Measurements from ENCODE around the gene TMEM259.

Gene TMEM259

DNA sequence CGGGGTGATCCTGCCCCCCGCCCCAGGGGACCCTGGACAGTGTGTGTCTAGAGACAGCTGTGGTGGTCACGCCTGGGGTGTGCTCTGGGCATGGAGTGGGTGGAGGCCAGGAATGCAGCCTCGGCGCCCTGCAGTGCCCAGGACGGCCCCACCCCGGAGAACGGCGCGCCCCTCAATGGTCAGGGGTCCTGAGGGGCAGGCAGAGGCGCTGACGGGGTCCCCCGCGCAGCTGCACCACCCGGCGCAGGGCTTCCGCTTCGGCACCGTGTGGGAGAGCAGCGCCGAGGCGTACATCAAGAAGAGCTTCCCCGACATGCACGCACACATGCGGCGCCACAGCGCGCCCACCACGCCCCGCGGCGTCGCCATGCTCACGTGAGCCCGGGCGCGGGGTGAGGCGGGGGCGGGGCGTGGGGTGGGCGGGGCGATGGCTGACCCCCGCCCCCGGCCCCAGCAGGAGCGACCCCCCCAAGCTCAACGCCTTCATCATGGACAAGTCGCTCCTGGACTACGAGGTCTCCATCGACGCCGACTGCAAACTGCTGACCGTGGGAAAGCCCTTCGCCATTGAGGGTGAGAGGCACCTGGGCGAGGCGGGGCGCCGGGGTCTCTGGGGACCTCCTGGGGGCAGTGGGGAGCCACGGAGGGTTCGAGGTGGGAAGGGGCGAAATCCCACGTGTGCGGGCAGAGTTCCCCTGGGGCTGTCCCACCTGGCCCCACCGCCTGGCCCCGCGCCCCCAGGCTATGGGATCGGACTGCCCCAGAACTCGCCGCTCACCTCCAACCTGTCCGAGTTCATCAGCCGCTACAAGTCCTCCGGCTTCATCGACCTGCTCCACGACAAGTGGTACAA, 13.3 kb downstream of the TMEM259 start:
- ChIA-PET CTCF (interaction anchor here (0.6 kb wide), 1 partner anchor 85 kb away, joined by 3 read pairs; no protein-coding TSS in a partner anchor), POLR2A (no interaction called here)
- no peak overlapping the region for H3K27ac ChIP-seq (ENCODE audit: insufficient read depth in 1 of 2, low read depth in 1 of 2, low read length in 2 of 2, poor library complexity in 1 of 2, severe bottlenecking in 2 of 2)
- H3K27me3 ChIP-seq (replicated peaks in 2 of 5; ENCODE audit: control insufficient read depth in 4 of 5, insufficient read depth in 5 of 5, low read length in 4 of 5): peaks cover 0 to 12% (median 0%) of the 10 kb centered on the region in 5 experiments
- DNase-seq: no peak
- peaks cover 2 to 41% (median 27%) of the 10 kb centered on the region in 4 experiments for H3K36me3 ChIP-seq (ENCODE audit: control insufficient read depth in 4 of 4, insufficient read depth in 4 of 4, low read length in 3 of 4)
- H3K4me3 ChIP-seq (ENCODE audit: control insufficient read depth in 1 of 7, extremely low read depth in 1 of 7, insufficient read depth in 4 of 7, low read depth in 2 of 7, low read length in 6 of 7): no peak overlapping the region
- no peaks in the 10 kb centered on the region for H3K4me1 ChIP-seq (ENCODE audit: control extremely low read depth in 1 of 4, control insufficient read depth in 4 of 4, insufficient read depth in 4 of 4, low read length in 3 of 4)
- over 99% methylated on average over 44 of the region's 73 CpGs for WGBS (ENCODE audit: insufficient coverage)
- H3K9me3 ChIP-seq (ENCODE audit: control extremely low read depth in 1 of 5, control insufficient read depth in 4 of 5, insufficient read depth in 2 of 5, low read depth in 1 of 5, low read length in 4 of 5): no peaks in the 10 kb centered on the region

GRCh38 chr19:1006711-1007398, 14.1 kb downstream of the TMEM259 start:
- WGBS (ENCODE audit: insufficient coverage): 92% methylated on average over 22 of the region's 27 CpGs
- Histone ChIP-seq H3K4me1 (ENCODE audit: control extremely low read depth in 1 of 4, control insufficient read depth in 4 of 4, insufficient read depth in 4 of 4, low read length in 3 of 4) (no peaks in the 10 kb centered on the region), H3K4me3 (ENCODE audit: control insufficient read depth in 1 of 7, extremely low read depth in 1 of 7, insufficient read depth in 4 of 7, low read depth in 2 of 7, low read length in 6 of 7) (no peak overlapping the region), H3K36me3 (ENCODE audit: control insufficient read depth in 4 of 4, insufficient read depth in 4 of 4, low read length in 3 of 4) (peaks cover 2 to 33% (median 21%) of the 10 kb centered on the region in 4 experiments), H3K9me3 (ENCODE audit: control extremely low read depth in 1 of 5, control insufficient read depth in 4 of 5, insufficient read depth in 2 of 5, low read depth in 1 of 5, low read length in 4 of 5) (no peaks in the 10 kb centered on the region), H3K27ac (ENCODE audit: insufficient read depth in 1 of 2, low read depth in 1 of 2, low read length in 2 of 2, poor library complexity in 1 of 2, severe bottlenecking in 2 of 2) (no peak overlapping the region), H3K27me3 (replicated peaks in 2 of 5; ENCODE audit: control insufficient read depth in 4 of 5, insufficient read depth in 5 of 5, low read length in 4 of 5) (peaks cover 0 to 18% (median 0%) of the 10 kb centered on the region in 5 experiments)
- ChIA-PET CTCF (interaction anchor here (0.6 to 1.4 kb wide), 3 partner anchors 25 to 143 kb away, joined by 3 to 4 read pairs (median 3); no protein-coding TSS in a partner anchor), POLR2A (no interaction called here)
- no peak for DNase-seq

GRCh38 chr19:1004803-1005664, 15.9 kb downstream of the TMEM259 start:
- no peak for DNase-seq
- peaks cover 0 to 15% (median 12%) of the 10 kb centered on the region in 4 experiments for H3K4me1 ChIP-seq (ENCODE audit: control extremely low read depth in 1 of 4, control insufficient read depth in 4 of 4, insufficient read depth in 4 of 4, low read length in 3 of 4)
- H3K4me3 ChIP-seq (ENCODE audit: control insufficient read depth in 1 of 7, extremely low read depth in 1 of 7, insufficient read depth in 4 of 7, low read depth in 2 of 7, low read length in 6 of 7): no peak overlapping the region
- peaks cover 0 to 31% (median 4%) of the 10 kb centered on the region in 5 experiments for H3K27me3 ChIP-seq (replicated peaks in 2 of 5; ENCODE audit: control insufficient read depth in 4 of 5, insufficient read depth in 5 of 5, low read length in 4 of 5)
- CTCF ChIA-PET: interaction anchor here (0.9 to 1.7 kb wide), 5 partner anchors 10 to 179 kb away, joined by 3 to 7 read pairs (median 4); no protein-coding TSS in a partner anchor
- H3K9me3 ChIP-seq (ENCODE audit: control extremely low read depth in 1 of 5, control insufficient read depth in 4 of 5, insufficient read depth in 2 of 5, low read depth in 1 of 5, low read length in 4 of 5): no peaks in the 10 kb centered on the region
- H3K27ac ChIP-seq (ENCODE audit: insufficient read depth in 1 of 2, low read depth in 1 of 2, low read length in 2 of 2, poor library complexity in 1 of 2, severe bottlenecking in 2 of 2): no peak overlapping the region
- WGBS (ENCODE audit: insufficient coverage): 97% methylated on average over 60 of the region's 70 CpGs
- POLR2A ChIA-PET: no interaction called here
- peaks cover 0 to 16% (median 8%) of the 10 kb centered on the region in 4 experiments for H3K36me3 ChIP-seq (ENCODE audit: control insufficient read depth in 4 of 4, insufficient read depth in 4 of 4, low read length in 3 of 4)

GRCh38 chr19:1004204-1004802, 16.6 kb downstream of the TMEM259 start:
- Histone ChIP-seq H3K36me3 (ENCODE audit: control insufficient read depth in 4 of 4, insufficient read depth in 4 of 4, low read length in 3 of 4) (peaks cover 0 to 11% (median 4%) of the 10 kb centered on the region in 4 experiments), H3K9me3 (ENCODE audit: control extremely low read depth in 1 of 5, control insufficient read depth in 4 of 5, insufficient read depth in 2 of 5, low read depth in 1 of 5, low read length in 4 of 5) (no peaks in the 10 kb centered on the region), H3K4me1 (ENCODE audit: control extremely low read depth in 1 of 4, control insufficient read depth in 4 of 4, insufficient read depth in 4 of 4, low read length in 3 of 4) (peaks cover 0 to 15% (median 12%) of the 10 kb centered on the region in 4 experiments), H3K4me3 (ENCODE audit: control insufficient read depth in 1 of 7, extremely low read depth in 1 of 7, insufficient read depth in 4 of 7, low read depth in 2 of 7, low read length in 6 of 7) (no peak overlapping the region), H3K27me3 (replicated peaks in 2 of 5; ENCODE audit: control insufficient read depth in 4 of 5, insufficient read depth in 5 of 5, low read length in 4 of 5) (peaks cover 0 to 36% (median 7%) of the 10 kb centered on the region in 5 experiments), H3K27ac (ENCODE audit: insufficient read depth in 1 of 2, low read depth in 1 of 2, low read length in 2 of 2, poor library complexity in 1 of 2, severe bottlenecking in 2 of 2) (no peak overlapping the region)
- DNase-seq: no peak
- POLR2A ChIA-PET: no interaction called here
- CTCF ChIA-PET: interaction anchor here (0.7 to 1.7 kb wide), 4 partner anchors 11 to 109 kb away, joined by 3 to 6 read pairs (median 4); no protein-coding TSS in a partner anchor
- WGBS (ENCODE audit: insufficient coverage): 79% methylated on average over 32 of the region's 32 CpGs

DNA sequence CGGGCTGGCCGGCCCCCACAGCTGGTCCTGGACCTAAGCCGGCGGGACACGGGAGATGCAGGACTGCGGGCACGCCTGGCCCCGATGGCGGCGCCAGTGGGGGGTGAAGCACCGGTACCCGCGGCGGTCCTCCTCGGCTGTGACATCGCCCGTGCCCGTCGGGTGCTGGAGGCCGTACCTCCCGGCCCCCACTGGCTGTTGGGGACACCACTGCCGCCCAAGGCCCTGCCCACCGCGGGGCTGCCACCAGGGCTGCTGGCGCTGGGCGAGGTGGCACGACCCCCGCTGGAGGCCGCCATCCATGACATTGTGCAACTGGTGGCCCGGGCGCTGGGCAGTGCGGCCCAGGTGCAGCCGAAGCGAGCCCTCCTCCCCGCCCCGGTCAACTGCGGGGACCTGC, 17.6 kb downstream of the TMEM259 start:
- H3K4me3 ChIP-seq (ENCODE audit: control insufficient read depth in 1 of 7, extremely low read depth in 1 of 7, insufficient read depth in 4 of 7, low read depth in 2 of 7, low read length in 6 of 7): no peak overlapping the region
- no peaks in the 10 kb centered on the region for H3K9me3 ChIP-seq (ENCODE audit: control extremely low read depth in 1 of 5, control insufficient read depth in 4 of 5, insufficient read depth in 2 of 5, low read depth in 1 of 5, low read length in 4 of 5)
- peaks cover 0 to 15% (median 12%) of the 10 kb centered on the region in 4 experiments for H3K4me1 ChIP-seq (ENCODE audit: control extremely low read depth in 1 of 4, control insufficient read depth in 4 of 4, insufficient read depth in 4 of 4, low read length in 3 of 4)
- peaks cover 0 to under 1% (median under 1%) of the 10 kb centered on the region in 4 experiments for H3K36me3 ChIP-seq (ENCODE audit: control insufficient read depth in 4 of 4, insufficient read depth in 4 of 4, low read length in 3 of 4)
- H3K27ac ChIP-seq (ENCODE audit: insufficient read depth in 1 of 2, low read depth in 1 of 2, low read length in 2 of 2, poor library complexity in 1 of 2, severe bottlenecking in 2 of 2): no peak overlapping the region
- H3K27me3 ChIP-seq (replicated peaks in 2 of 5; ENCODE audit: control insufficient read depth in 4 of 5, insufficient read depth in 5 of 5, low read length in 4 of 5): peaks cover 0 to 46% (median 13%) of the 10 kb centered on the region in 5 experiments
- WGBS (ENCODE audit: insufficient coverage): 88% methylated on average over 31 of the region's 37 CpGs
- ChIA-PET CTCF (interaction anchor here (0.6 to 1.1 kb wide), 4 partner anchors 16 to 145 kb away, joined by 3 to 5 read pairs (median 3); no protein-coding TSS in a partner anchor), POLR2A (no interaction called here)
- DNase-seq: no peak

GRCh38 chr19:1002600-1002999, 18.3 kb downstream of the TMEM259 start:
- Histone ChIP-seq H3K4me1 (ENCODE audit: control extremely low read depth in 1 of 4, control insufficient read depth in 4 of 4, insufficient read depth in 4 of 4, low read length in 3 of 4) (peaks cover 0 to 15% (median 12%) of the 10 kb centered on the region in 4 experiments), H3K4me3 (ENCODE audit: control insufficient read depth in 1 of 7, extremely low read depth in 1 of 7, insufficient read depth in 4 of 7, low read depth in 2 of 7, low read length in 6 of 7) (no peak overlapping the region), H3K27me3 (replicated peaks in 2 of 5; ENCODE audit: control insufficient read depth in 4 of 5, insufficient read depth in 5 of 5, low read length in 4 of 5) (peaks cover 0 to 53% (median 16%) of the 10 kb centered on the region in 5 experiments), H3K9me3 (ENCODE audit: control extremely low read depth in 1 of 5, control insufficient read depth in 4 of 5, insufficient read depth in 2 of 5, low read depth in 1 of 5, low read length in 4 of 5) (no peaks in the 10 kb centered on the region), H3K36me3 (ENCODE audit: control insufficient read depth in 4 of 4, insufficient read depth in 4 of 4, low read length in 3 of 4) (no peaks in the 10 kb centered on the region), H3K27ac (ENCODE audit: insufficient read depth in 1 of 2, low read depth in 1 of 2, low read length in 2 of 2, poor library complexity in 1 of 2, severe bottlenecking in 2 of 2) (no peak overlapping the region)
- CTCF ChIA-PET: interaction anchor here (0.6 to 0.7 kb wide), 2 partner anchors 144 to 219 kb away, joined by 3 read pairs; no protein-coding TSS in a partner anchor
- no peak for DNase-seq
- POLR2A ChIA-PET: no interaction called here
- 84% methylated on average over 4 of the region's 4 CpGs for WGBS (ENCODE audit: insufficient coverage)

All from common myeloid progenitor, CD34-positive (primary cell).